Breast epithelium (tissue), 3 donors: ENCODE results near the gene TNS1.

Source experiments
- POLR2AphosphoS5 ChIP-seq, 3 donors: sonication (generic); formaldehyde crosslinking; IDR thresholded peaks; one replicate each; pipeline ENCODE4 v1.6.1; 2017; ENCODE audit warnings: antibody characterized with exemption in 3 of 3
- TF ChIP-seq, protein P1 (sequence below), 3 donors: fragments of 450-650 bp; IDR thresholded peaks; one replicate each; pipeline ENCODE4 v1.5.1; 2016 to 2017; ENCODE audit warnings: antibody characterized with exemption in 3 of 3, mild to moderate bottlenecking in 3 of 3, moderate library complexity in 3 of 3

DNA sequence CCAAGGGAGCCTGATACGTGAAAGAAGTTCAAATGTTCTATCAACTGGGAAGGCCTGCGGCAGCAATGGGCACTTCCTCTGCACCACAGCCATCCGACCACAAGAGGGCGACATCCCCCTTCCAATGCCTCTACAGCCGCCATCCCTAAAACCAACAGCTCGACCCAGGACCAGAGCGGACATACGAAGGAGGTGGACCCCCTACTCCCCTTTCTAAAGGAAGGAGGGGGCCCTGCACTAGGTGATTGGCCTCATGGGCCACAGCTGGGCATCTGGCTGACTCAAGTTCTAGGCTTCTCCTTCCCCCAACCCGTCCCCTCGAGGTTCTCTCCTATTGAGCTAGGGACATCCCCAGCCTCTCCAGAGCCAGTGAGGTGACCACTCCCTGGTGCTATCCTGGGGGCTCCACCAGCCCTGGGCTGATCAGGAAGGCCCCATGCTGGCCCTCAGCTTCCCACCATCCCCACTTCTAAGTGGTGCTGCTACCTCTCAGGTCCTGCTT is 217.2 kb downstream of the TNS1 start:
- TF ChIP-seq, protein P1, sequence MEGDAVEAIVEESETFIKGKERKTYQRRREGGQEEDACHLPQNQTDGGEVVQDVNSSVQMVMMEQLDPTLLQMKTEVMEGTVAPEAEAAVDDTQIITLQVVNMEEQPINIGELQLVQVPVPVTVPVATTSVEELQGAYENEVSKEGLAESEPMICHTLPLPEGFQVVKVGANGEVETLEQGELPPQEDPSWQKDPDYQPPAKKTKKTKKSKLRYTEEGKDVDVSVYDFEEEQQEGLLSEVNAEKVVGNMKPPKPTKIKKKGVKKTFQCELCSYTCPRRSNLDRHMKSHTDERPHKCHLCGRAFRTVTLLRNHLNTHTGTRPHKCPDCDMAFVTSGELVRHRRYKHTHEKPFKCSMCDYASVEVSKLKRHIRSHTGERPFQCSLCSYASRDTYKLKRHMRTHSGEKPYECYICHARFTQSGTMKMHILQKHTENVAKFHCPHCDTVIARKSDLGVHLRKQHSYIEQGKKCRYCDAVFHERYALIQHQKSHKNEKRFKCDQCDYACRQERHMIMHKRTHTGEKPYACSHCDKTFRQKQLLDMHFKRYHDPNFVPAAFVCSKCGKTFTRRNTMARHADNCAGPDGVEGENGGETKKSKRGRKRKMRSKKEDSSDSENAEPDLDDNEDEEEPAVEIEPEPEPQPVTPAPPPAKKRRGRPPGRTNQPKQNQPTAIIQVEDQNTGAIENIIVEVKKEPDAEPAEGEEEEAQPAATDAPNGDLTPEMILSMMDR (IDR thresholded peaks at IDR 0.05): peak; percentile 93 to 97 (median 96)
- no peak for TF ChIP-seq POLR2AphosphoS5 (IDR thresholded peaks at IDR 0.05)
